GM20431 (cell line): ENCODE measurements around the gene TRIM3.

Experiments
- in situ Hi-C: fragments of 300-500 bp; cut with MseI, MboI; formaldehyde crosslinking; loops from one replicate; pipeline ENCODE4 v1.15.0; 2020; ENCODE audit warnings: low sequenced_read_pairs; ENCODE audit not compliant: unreplicated experiment

The TRIM3 gene

GRCh38 chr11:6405052-6405667 is 68.6 kb downstream of the TRIM3 start:
- in situ Hi-C loops: no loop called here

- in situ Hi-C loops: no loop called here
Measured at GRCh38 chr11:6404342-6405051, 69.2 kb downstream of the TRIM3 start.

GRCh38 chr11:6403539-6403938 is 70.2 kb downstream of the TRIM3 start:
- in situ Hi-C loops: no loop called here

GRCh38 chr11:6402561-6402981 is 71.2 kb downstream of the TRIM3 start:
- in situ Hi-C loops: no loop called here

DNA sequence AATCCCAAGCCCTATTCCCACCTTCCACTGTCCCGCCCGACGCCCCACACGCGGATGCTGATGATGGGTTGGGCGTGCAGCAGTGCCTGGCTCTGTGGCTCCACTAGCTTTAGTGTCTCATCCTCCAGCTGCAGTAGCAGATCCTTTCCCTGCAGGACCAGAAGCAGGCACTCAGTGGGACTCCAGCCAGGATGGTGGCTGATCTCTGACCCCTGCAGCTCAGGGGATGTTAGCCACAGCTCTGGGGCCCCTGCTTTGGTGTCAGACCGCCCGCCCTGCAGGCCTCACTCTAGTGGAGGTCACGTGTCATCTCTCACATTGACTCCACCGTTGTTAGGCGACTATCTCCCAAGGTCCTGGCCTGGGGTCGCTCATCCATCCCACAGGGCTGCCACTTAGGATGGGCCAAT is 71.7 kb downstream of the TRIM3 start:
- in situ Hi-C loops: no loop called here

DNA sequence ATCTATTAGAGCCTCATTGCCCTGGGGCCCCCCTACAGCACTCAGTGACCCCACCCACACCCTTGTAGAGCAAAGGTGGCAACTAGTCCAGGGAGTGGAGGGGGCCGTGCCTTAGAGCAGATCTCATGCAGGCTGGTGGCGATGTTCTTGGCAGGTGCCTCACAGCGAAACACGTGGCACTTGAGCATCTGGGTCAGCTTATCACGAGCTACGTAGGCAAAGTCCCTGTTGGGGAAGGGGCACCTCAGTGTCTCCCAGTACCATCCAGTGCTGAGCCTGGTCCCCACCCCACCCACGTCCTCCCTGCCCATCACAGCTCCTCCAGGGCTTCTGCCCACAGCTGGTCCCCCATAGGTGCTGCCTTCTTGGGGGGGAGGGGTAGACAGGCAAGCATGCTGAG is 72.3 kb downstream of the TRIM3 start:
- in situ Hi-C loops: no loop called here

GRCh38 chr11:6400431-6401345 is 73.1 kb downstream of the TRIM3 start:
- in situ Hi-C loops: no loop called here
